Measurements from ENCODE around the gene ZNF33B.

The ZNF33B gene

GRCh38 chr10:42615419-42615818 lies 23.0 kb downstream of the ZNF33B start:
- Histone ChIP-seq H3K9me3 (no peaks in the 10 kb centered on the region), H3K4me1 (ENCODE audit: control insufficient read depth in 1 of 2, insufficient read depth in 1 of 2, low read depth in 1 of 2, low read length in 1 of 2) (no peaks in the 10 kb centered on the region), H3K36me3 (peaks cover 17% of the 10 kb centered on the region), H3K27ac (no peak overlapping the region), H3K4me3 (ENCODE audit: low read depth in 1 of 2, low read length in 1 of 2) (no peak overlapping the region), H3K27me3 (no peaks in the 10 kb centered on the region)
- TF ChIP-seq, protein P1, sequence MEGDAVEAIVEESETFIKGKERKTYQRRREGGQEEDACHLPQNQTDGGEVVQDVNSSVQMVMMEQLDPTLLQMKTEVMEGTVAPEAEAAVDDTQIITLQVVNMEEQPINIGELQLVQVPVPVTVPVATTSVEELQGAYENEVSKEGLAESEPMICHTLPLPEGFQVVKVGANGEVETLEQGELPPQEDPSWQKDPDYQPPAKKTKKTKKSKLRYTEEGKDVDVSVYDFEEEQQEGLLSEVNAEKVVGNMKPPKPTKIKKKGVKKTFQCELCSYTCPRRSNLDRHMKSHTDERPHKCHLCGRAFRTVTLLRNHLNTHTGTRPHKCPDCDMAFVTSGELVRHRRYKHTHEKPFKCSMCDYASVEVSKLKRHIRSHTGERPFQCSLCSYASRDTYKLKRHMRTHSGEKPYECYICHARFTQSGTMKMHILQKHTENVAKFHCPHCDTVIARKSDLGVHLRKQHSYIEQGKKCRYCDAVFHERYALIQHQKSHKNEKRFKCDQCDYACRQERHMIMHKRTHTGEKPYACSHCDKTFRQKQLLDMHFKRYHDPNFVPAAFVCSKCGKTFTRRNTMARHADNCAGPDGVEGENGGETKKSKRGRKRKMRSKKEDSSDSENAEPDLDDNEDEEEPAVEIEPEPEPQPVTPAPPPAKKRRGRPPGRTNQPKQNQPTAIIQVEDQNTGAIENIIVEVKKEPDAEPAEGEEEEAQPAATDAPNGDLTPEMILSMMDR (IDR thresholded peaks at IDR 0.05): no peak

DNA sequence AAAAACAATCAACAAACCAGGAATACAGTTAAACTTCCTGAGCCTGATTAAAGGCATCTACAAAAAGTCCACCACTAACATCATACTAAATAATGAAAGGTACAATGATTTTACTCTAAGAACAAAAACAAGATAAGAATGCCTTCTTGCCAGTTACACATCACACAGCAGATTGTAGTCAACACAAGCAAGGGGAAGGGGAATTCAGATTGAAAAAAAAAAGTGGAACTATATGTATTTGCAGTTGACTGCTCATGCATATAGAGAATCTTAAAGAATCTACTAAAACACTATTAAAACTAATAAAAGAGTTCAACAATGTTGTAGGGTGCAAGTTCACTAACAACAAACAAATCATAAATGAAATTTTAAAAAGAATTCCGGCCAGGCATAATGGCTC lies 28.5 kb downstream of the ZNF33B start:
- TF ChIP-seq, protein P1 (IDR thresholded peaks at IDR 0.05): no peak
- H3K4me3 ChIP-seq (ENCODE audit: low read depth in 1 of 2, low read length in 1 of 2): no peak overlapping the region
- no peaks in the 10 kb centered on the region for H3K4me1 ChIP-seq (ENCODE audit: control insufficient read depth in 1 of 2, insufficient read depth in 1 of 2, low read depth in 1 of 2, low read length in 1 of 2)
- H3K9me3 ChIP-seq: no peaks in the 10 kb centered on the region
- H3K27me3 ChIP-seq: no peaks in the 10 kb centered on the region
- H3K36me3 ChIP-seq: peaks cover 22% of the 10 kb centered on the region
- H3K27ac ChIP-seq: no peak overlapping the region

DNA sequence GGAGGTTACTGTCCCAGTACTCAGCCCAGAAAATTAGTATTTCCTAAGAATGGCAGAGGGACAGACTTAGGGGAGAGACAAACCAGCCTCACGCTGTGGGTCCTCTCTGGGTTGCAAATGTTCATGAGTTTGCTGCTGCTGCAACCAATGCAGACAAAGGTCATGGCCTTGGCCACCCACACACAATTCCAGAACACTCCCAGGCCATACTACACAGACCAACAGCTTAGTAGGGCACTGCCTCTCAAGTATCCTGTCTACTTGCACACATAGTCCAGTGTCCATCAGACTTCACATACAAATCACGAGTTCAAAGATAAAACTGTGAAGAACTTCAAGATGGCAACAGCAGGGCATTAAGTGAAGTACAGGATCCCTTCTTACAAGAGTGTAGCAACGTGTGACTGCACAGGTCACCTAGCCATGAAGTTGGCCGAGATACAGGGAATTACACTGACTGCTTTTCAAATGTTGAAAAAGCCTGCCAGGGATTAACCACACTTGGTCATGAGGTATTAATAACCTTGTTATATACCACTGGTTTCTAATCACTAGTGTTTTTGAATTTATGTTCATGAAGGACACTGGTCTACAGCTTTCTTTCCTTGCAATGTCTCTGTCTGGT lies 40.0 kb downstream of the ZNF33B start:
- peaks cover 12% of the 10 kb centered on the region for H3K36me3 ChIP-seq
- H3K9me3 ChIP-seq: peaks cover 23% of the 10 kb centered on the region

GRCh38 chr10:42596196-42596595 lies 42.2 kb downstream of the ZNF33B start:
- Histone ChIP-seq H3K27me3 (no peaks in the 10 kb centered on the region), H3K36me3 (peaks cover 31% of the 10 kb centered on the region), H3K27ac (no peak overlapping the region), H3K4me1 (ENCODE audit: control insufficient read depth in 1 of 2, insufficient read depth in 1 of 2, low read depth in 1 of 2, low read length in 1 of 2) (no peaks in the 10 kb centered on the region), H3K4me3 (ENCODE audit: low read depth in 1 of 2, low read length in 1 of 2) (no peak overlapping the region), H3K9me3 (peaks cover 44% of the 10 kb centered on the region)
- TF ChIP-seq, protein P1 (IDR thresholded peaks at IDR 0.05): no peak

More for the DNA sequence above, 40.0 kb downstream of the ZNF33B start:
- H3K4me1 ChIP-seq (ENCODE audit: control insufficient read depth in 1 of 2, insufficient read depth in 1 of 2, low read depth in 1 of 2, low read length in 1 of 2): no peaks in the 10 kb centered on the region
- no peak overlapping the region for H3K27ac ChIP-seq
- H3K27me3 ChIP-seq: no peaks in the 10 kb centered on the region
- TF ChIP-seq, protein P1 (IDR thresholded peaks at IDR 0.05): no peak
- no peak overlapping the region for H3K4me3 ChIP-seq (ENCODE audit: low read depth in 1 of 2, low read length in 1 of 2)

DNA sequence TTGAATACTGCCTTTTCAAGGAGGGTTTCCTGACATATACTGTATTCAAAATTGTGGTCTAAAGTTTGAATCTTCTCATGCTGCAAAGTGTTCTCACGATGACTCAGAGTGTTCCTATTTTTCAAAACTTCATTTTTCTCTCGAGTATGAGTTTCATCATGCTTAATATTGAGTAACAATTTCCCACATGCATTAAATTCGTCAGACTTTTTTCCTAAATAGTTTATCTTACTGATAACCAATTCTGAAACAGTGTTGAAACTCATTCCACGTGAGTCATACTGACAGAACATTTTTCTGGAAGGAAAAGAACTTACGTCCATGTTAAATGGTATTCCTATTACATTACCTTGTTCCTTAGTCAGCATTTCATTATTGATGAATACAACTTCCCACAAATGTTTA lies 44.1 kb downstream of the ZNF33B start:
- H3K4me1 ChIP-seq (ENCODE audit: control insufficient read depth in 1 of 2, insufficient read depth in 1 of 2, low read depth in 1 of 2, low read length in 1 of 2): no peaks in the 10 kb centered on the region
- H3K9me3 ChIP-seq: peaks cover 47% of the 10 kb centered on the region
- H3K27me3 ChIP-seq: no peaks in the 10 kb centered on the region
- H3K4me3 ChIP-seq (ENCODE audit: low read depth in 1 of 2, low read length in 1 of 2): no peak overlapping the region
- H3K36me3 ChIP-seq: peaks cover 37% of the 10 kb centered on the region
- H3K27ac ChIP-seq: no peak overlapping the region
- TF ChIP-seq, protein P1 (IDR thresholded peaks at IDR 0.05): no peak
